ENCODE measurements around the gene SHC2.
"Not testable (repeated sequence)": the region's sequence is repeated elsewhere in the genome, so short reads cannot be mapped to it uniquely, and the experiment has no call there.

SHC2 gene

GRCh38 chr19:406135-406781, 54.6 kb downstream of the SHC2 start:
- no peak for DNase-seq (ENCODE audit: low read depth)

GRCh38 chr19:405121-405965, 55.5 kb downstream of the SHC2 start:
- no peak for DNase-seq (ENCODE audit: low read depth)

- no peak for DNase-seq (ENCODE audit: low read depth)
These were observed 57.4 kb downstream of the SHC2 start for GRCh38 chr19:403221-404027.

- no peak for DNase-seq (ENCODE audit: low read depth)
These were observed 58.0 kb downstream of the SHC2 start for GRCh38 chr19:402786-403185.

- no peak for DNase-seq (ENCODE audit: low read depth)
These were observed 58.8 kb downstream of the SHC2 start for GRCh38 chr19:401866-402511.

- no peak for DNase-seq (ENCODE audit: low read depth)
These were observed 59.6 kb downstream of the SHC2 start for GRCh38 chr19:400976-401865.

- no peak for DNase-seq (ENCODE audit: low read depth)
These were observed 61.5 kb downstream of the SHC2 start for GRCh38 chr19:399370-399769.

GRCh38 chr19:398719-399118, 62.1 kb downstream of the SHC2 start:
- no peak for DNase-seq (ENCODE audit: low read depth)

- DNase-seq (ENCODE audit: low read depth): no peak
These were observed 62.7 kb downstream of the SHC2 start for GRCh38 chr19:397941-398706.

- no peak for DNase-seq (ENCODE audit: low read depth)
These were observed 63.5 kb downstream of the SHC2 start for GRCh38 chr19:397321-397720.

- DNase-seq (ENCODE audit: low read depth): no peak
These were observed 65.4 kb downstream of the SHC2 start for GRCh38 chr19:395467-395866.

- DNase-seq (ENCODE audit: low read depth): not testable (repeated sequence)
These were observed 66.0 kb downstream of the SHC2 start for GRCh38 chr19:394857-395256.

GRCh38 chr19:393560-393959, 67.3 kb downstream of the SHC2 start:
- not testable (repeated sequence) for DNase-seq (ENCODE audit: low read depth)

- no peak for DNase-seq (ENCODE audit: low read depth)
These were observed 68.4 kb downstream of the SHC2 start for GRCh38 chr19:392375-392970.

- no peak for DNase-seq (ENCODE audit: low read depth)
These were observed 69.0 kb downstream of the SHC2 start for GRCh38 chr19:391726-392374.

GRCh38 chr19:391207-391557, 69.7 kb downstream of the SHC2 start:
- DNase-seq (ENCODE audit: low read depth): no peak

- DNase-seq (ENCODE audit: low read depth): no peak
These were observed 70.2 kb downstream of the SHC2 start for GRCh38 chr19:390386-391206.

- no peak for DNase-seq (ENCODE audit: low read depth)
These were observed 70.9 kb downstream of the SHC2 start for GRCh38 chr19:389935-390289.

All from activated T-cell treated with anti-CD3 and anti-CD28 coated beads for 24 hours (primary cell).